ENCODE measurements around the gene PTPRK.

The PTPRK gene

DNA sequence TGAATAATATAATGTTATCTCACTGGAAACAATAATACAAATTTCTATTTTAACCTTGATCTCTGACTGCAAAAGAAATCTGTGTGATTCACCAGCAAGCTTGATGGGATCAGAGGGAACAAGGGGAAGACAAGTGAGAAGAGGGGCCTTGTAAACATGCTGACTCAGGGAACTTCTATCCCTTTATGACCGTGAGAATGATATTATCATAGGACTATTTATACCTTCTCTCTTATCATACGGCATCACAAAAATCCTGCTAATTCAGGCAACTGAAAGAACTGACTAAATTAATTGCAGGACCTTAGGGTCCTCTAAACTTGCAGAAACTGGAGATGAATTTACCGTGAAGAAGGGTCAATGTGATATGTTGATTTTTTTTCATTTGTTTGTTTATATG is 173.3 kb downstream of the PTPRK start:
- no peak overlapping the region for H3K4me3 ChIP-seq (ENCODE audit: low read depth, low read length)
- no peaks in the 10 kb centered on the region for H3K36me3 ChIP-seq
- no peaks in the 10 kb centered on the region for H3K27me3 ChIP-seq
- peaks cover 4% of the 10 kb centered on the region for H3K4me1 ChIP-seq
- TF ChIP-seq, protein P1, sequence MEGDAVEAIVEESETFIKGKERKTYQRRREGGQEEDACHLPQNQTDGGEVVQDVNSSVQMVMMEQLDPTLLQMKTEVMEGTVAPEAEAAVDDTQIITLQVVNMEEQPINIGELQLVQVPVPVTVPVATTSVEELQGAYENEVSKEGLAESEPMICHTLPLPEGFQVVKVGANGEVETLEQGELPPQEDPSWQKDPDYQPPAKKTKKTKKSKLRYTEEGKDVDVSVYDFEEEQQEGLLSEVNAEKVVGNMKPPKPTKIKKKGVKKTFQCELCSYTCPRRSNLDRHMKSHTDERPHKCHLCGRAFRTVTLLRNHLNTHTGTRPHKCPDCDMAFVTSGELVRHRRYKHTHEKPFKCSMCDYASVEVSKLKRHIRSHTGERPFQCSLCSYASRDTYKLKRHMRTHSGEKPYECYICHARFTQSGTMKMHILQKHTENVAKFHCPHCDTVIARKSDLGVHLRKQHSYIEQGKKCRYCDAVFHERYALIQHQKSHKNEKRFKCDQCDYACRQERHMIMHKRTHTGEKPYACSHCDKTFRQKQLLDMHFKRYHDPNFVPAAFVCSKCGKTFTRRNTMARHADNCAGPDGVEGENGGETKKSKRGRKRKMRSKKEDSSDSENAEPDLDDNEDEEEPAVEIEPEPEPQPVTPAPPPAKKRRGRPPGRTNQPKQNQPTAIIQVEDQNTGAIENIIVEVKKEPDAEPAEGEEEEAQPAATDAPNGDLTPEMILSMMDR (IDR thresholded peaks at IDR 0.05; ENCODE audit: low read depth, low read length): no peak
- no peaks in the 10 kb centered on the region for H3K9me3 ChIP-seq
- DNase-seq: no peak

DNA sequence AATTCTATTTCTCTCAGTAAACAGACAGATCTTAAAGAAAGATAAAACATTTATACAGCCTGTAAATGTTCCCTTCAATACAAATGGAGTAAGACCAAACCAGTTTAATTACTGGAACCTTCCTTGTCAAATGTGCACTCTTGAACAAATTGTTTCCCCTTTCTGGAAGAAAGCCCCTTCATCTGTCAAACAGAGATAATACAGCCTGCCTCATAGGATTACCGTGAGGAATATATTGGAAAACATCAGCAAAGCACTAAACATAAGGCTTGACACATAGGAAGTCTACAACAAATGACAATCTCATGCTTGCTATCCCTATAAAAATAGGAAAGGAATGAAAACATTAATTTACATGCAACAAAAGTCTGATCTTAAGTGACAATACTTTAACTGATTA is 173.8 kb downstream of the PTPRK start:
- TF ChIP-seq, protein P1 (IDR thresholded peaks at IDR 0.05; ENCODE audit: low read depth, low read length): no peak
- no peak for DNase-seq
- H3K4me3 ChIP-seq (ENCODE audit: low read depth, low read length): no peak overlapping the region
- H3K4me1 ChIP-seq: peaks cover 4% of the 10 kb centered on the region
- no peaks in the 10 kb centered on the region for H3K36me3 ChIP-seq
- no peaks in the 10 kb centered on the region for H3K9me3 ChIP-seq
- H3K27me3 ChIP-seq: no peaks in the 10 kb centered on the region

DNA sequence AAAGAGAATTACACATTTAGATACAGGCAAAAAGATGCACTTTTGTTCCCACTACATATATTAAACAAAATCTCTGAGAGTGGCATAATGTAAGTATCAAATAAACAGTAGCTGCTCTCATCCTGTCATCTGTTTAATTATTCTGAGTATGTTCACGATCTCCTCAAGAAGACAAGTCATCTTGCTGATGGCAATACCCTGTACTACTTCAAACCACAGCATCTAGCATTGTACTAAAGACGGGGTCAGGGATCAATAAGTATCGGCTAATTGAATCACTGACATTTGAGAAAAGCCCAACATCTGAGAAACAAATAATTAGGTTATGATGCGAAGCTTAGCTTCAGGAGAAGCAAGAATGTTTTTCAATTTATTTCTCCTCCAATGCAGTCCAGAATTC is 175.1 kb downstream of the PTPRK start:
- H3K36me3 ChIP-seq: no peaks in the 10 kb centered on the region
- TF ChIP-seq, protein P1 (IDR thresholded peaks at IDR 0.05; ENCODE audit: low read depth, low read length): no peak
- H3K4me1 ChIP-seq: peaks cover 4% of the 10 kb centered on the region
- no peak overlapping the region for H3K4me3 ChIP-seq (ENCODE audit: low read depth, low read length)
- no peak for DNase-seq
- H3K9me3 ChIP-seq: no peaks in the 10 kb centered on the region
- no peaks in the 10 kb centered on the region for H3K27me3 ChIP-seq

DNA sequence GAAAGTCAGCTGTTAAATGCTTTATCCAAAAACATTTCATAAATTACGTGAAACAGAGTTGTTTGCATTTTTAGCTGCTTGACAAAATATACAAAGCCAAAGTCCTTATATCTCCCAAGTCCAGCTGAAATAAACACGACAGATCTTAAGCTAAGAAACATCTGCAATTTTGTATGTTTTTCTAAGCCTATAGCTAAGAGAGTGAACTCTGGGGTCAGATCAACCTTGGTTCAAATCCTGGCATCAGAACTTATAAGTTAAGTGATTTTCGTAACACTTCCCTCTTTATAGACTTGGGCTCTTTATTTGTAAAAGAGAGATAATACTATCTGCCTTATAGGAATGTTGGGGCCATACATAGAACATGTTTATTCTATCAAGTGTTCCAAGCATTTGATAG is 176.7 kb downstream of the PTPRK start:
- H3K27me3 ChIP-seq: no peaks in the 10 kb centered on the region
- H3K9me3 ChIP-seq: no peaks in the 10 kb centered on the region
- H3K4me1 ChIP-seq: no peaks in the 10 kb centered on the region; the same call in none of the 2 replicates
- TF ChIP-seq, protein P1 (IDR thresholded peaks at IDR 0.05; ENCODE audit: low read depth, low read length): no peak
- H3K4me3 ChIP-seq (ENCODE audit: low read depth, low read length): no peak overlapping the region
- DNase-seq: no peak
- H3K36me3 ChIP-seq: no peaks in the 10 kb centered on the region

- no peak overlapping the region for H3K4me3 ChIP-seq (ENCODE audit: low read depth, low read length)
- TF ChIP-seq, protein P1 (IDR thresholded peaks at IDR 0.05; ENCODE audit: low read depth, low read length): no peak
- no peak for DNase-seq
Observed at GRCh38 chr6:128339635-128340450, 180.6 kb downstream of the PTPRK start.

DNA sequence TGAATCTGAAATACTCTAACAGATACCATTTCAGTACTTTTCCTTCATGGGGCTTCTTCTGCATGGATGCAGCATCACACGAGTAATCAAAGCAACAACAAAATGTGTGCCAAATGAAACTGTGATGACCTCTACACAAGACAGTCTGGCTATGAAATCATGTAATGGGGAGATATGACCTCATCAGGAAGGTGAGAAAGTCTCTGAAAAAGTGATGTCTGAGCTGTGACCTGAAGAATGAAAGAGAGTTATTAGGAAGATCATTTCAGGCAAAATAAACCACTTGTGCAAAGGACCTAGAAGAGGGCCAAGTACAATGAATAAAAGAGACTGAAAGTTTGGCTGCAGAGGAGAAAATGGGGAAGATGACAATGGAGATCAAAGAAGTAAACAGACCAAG is 182.8 kb downstream of the PTPRK start:
- Histone ChIP-seq H3K4me1 (no peaks in the 10 kb centered on the region; the same call in 1 of the 2 replicates), H3K4me3 (ENCODE audit: low read depth, low read length) (no peak overlapping the region), H3K27me3 (no peaks in the 10 kb centered on the region), H3K36me3 (no peaks in the 10 kb centered on the region), H3K9me3 (no peaks in the 10 kb centered on the region)
- TF ChIP-seq, protein P1 (IDR thresholded peaks at IDR 0.05; ENCODE audit: low read depth, low read length): no peak
- DNase-seq: no peak

More at GRCh38 chr6:128339635-128340450, 180.6 kb downstream of the PTPRK start:
- H3K4me1 ChIP-seq: no peaks in the 10 kb centered on the region; the same call in 1 of the 2 replicates
- no peaks in the 10 kb centered on the region for H3K9me3 ChIP-seq
- no peaks in the 10 kb centered on the region for H3K36me3 ChIP-seq
- no peaks in the 10 kb centered on the region for H3K27me3 ChIP-seq

Measured in BE2C (cell line).